Right lobe of liver (tissue), 4 donors: ENCODE data around the gene ZDHHC14.

Experiments used
- CTCF ChIP-seq, 4 donors: fragments of 200-600 bp in 3 of 4; fragments of 450-650 bp in 1 of 4; IDR thresholded peaks; one replicate each; pipeline versions ENCODE4 v1.5.1 to v1.8.0; 2016 to 2022; ENCODE audit warnings: antibody characterized with exemption in 4 of 4, mild to moderate bottlenecking in 2 of 4
- POLR2A ChIP-seq: fragments of 450-650 bp; IDR thresholded peaks from one replicate; pipeline ENCODE4 v1.6.1; 2017; ENCODE audit warnings: antibody characterized with exemption, mild to moderate bottlenecking
- donor health status: DM: no; HTN: no; CAD: no.
- donor health status: DM: no; HTN: no; CAD: no.
- donor health status: DM: no; HTN: yes; CAD: no.

GRCh38 chr6:157644043-157644810, 263.2 kb downstream of the ZDHHC14 start:
- TF ChIP-seq POLR2A: no peak
- no peak for TF ChIP-seq CTCF (IDR thresholded peaks at IDR 0.05)
